RWPE1 (cell line): ENCODE results near the gene NCAM2.

Experiments
- CTCF ChIA-PET: fragments of 350-600 bp; sonication (Branson Sonifier 250); formaldehyde crosslinking; extraction: SDS; loops from one replicate; lab custom pipeline; 2021; lab: Yijun Ruan, JAX
- POLR2A ChIA-PET: fragments of 400-600 bp; formaldehyde crosslinking; extraction: SDS; loops from one replicate; lab custom pipeline; 2020; ENCODE audit warnings: antibody characterized with exemption; ENCODE audit not compliant: low non-redundant PET; lab: Yijun Ruan, JAX
- DNase-seq: peaks from one replicate; pipeline ENCODE4 v3.0.0; 2012; ENCODE audit warnings: low spot score
- H3K27ac ChIP-seq: fragments of 450-650 bp; 2 replicates; pipeline ENCODE4 v1.5.1; 2017
- CTCF ChIP-seq: fragments of 450-650 bp; conservative IDR thresholded peaks from 2 replicates; pipeline ENCODE4 v1.5.1; 2017; ENCODE audit warnings: low read depth, mild to moderate bottlenecking

The NCAM2 gene

DNA sequence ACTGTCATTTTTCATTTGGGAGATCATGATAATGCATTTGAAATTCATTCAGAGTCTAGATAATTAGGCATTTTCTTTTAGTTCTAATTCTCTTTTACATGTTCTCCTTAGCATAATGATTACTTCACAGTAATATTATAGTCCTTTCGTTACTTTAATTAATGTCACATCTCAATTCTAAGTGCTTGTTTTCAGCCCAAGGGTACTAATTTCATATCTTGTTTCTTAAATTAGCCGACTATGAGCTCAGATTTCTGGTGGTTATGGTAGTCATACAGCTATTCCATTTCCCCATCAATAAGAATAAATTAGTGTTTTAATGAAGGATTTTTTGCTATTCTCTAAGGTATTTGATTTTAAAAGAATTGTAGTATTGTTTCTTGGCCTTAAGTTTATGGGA lies 120.9 kb downstream of the NCAM2 start:
- no peak overlapping the region for H3K27ac ChIP-seq
- no peak for DNase-seq
- TF ChIP-seq CTCF: no peak
- CTCF ChIA-PET: interaction anchor here (0.6 to 0.7 kb wide), 2 partner anchors 100 to 1578 kb away, joined by 3 to 5 read pairs; no protein-coding TSS in a partner anchor
- POLR2A ChIA-PET: no interaction called here

GRCh38 chr21:21122680-21123079 lies 124.5 kb downstream of the NCAM2 start:
- CTCF ChIA-PET: no interaction called here
- POLR2A ChIA-PET: no interaction called here
- DNase-seq: no peak

GRCh38 chr21:21132390-21132789 lies 134.2 kb downstream of the NCAM2 start:
- DNase-seq: no peak
- CTCF ChIA-PET: interaction anchor here (0.5 kb wide), 1 partner anchor 34 kb away, joined by 5 read pairs; no protein-coding TSS in a partner anchor
- TF ChIP-seq CTCF: no peak
- POLR2A ChIA-PET: no interaction called here
- no peak overlapping the region for H3K27ac ChIP-seq

More at GRCh38 chr21:21122680-21123079, 124.5 kb downstream of the NCAM2 start:
- no peak overlapping the region for H3K27ac ChIP-seq
- no peak for TF ChIP-seq CTCF

- TF ChIP-seq CTCF: no peak
- DNase-seq: no peak
- H3K27ac ChIP-seq: no peak overlapping the region
- POLR2A ChIA-PET: no interaction called here
- CTCF ChIA-PET: interaction anchor here (0.6 kb wide), 1 partner anchor 983 kb away, joined by 3 read pairs; no protein-coding TSS in a partner anchor
Observed at GRCh38 chr21:21137986-21138385, 139.8 kb downstream of the NCAM2 start.

DNA sequence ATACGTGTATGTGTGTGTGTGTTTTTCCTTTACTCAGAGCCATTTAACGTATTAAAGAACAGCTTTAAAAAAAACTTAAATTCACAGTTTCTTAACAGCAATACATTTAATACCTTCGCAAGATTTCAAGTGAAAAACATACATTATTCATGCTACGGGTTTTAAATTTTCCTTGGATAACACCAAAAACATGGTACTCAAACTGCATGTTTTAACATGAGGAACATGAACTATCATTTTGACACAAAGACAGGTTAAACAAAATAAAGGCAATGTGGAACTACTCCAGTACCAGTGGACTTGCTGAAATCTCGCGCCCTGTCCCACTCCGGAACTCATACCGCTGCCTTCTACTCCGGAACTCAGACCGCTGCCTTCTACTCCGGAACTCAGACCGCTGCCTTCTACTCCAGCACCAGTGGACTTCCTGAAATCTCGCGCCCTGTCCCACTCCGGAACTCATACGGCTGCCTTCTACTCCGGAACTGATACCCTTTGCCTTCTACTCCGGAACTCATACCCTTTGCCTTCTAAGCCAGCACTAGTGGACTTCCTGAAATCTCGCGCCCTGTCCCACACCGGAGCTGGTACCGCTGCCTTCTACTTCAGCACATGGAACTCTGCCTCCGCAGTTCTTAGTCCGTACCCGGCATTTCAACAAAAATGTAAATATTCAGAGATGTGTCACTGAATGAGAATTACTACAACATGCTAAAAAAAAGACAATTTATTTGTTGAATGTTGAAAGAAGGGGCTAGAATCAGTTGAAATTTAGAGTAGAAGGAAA lies 148.6 kb downstream of the NCAM2 start:
- ChIA-PET POLR2A (no interaction called here), CTCF (no interaction called here)
- no peak for DNase-seq
- TF ChIP-seq CTCF: no peak
- no peak overlapping the region for H3K27ac ChIP-seq

DNA sequence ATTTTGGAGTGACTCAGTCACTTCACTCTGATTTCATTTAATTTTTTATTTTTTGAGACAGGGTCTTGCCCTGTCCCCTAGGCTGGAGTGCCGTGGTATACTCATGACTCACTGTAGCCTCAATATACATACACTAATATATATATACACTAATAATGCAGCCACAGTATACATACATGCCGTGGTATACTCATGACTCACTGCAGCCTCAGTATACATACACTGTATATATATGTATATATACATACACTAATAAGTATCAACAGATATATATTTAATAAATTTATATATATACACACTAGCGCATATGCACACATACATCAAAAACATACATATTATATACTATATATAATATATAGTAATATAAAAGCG lies 149.2 kb downstream of the NCAM2 start:
- ChIA-PET CTCF (no interaction called here), POLR2A (no interaction called here)
- no peak overlapping the region for H3K27ac ChIP-seq
- no peak for TF ChIP-seq CTCF
- DNase-seq: no peak
